Measurements from ENCODE around the gene ATP10A. TPM values are rescaled to one million over a fixed set of nuclear protein-coding genes. Genes with fewer than 3 reads are reported as not detected.

ATP10A gene
- polyA plus RNA-seq, 3 donors: 0.71 to 3.9 (median 0.92) TPM

GRCh38 chr15:25804451-25804850 is 58.7 kb downstream of the ATP10A start:
- Mint-ChIP-seq H3K36me3 (peaks cover 0 to 3% of the 10 kb centered on the region in 2 donors), H3K4me1 (peaks cover 22% of the 10 kb centered on the region), H3K9me3 (no peaks in the 10 kb centered on the region), H3K4me3 (no peak overlapping the region), H3K27me3 (ENCODE audit: low read depth in 3 of 3) (peaks cover 1 to 9% (median 7%) of the 10 kb centered on the region in 3 donors), H3K27ac (no peak overlapping the region)
- TF ChIP-seq CTCF (IDR thresholded peaks at IDR 0.05): no peak
- Histone ChIP-seq H2AFZ (ENCODE audit: insufficient read depth, low read depth, low read length, poor library complexity, severe bottlenecking) (no peak overlapping the region), H3K27me3 (ENCODE audit: control insufficient read depth in 2 of 2, insufficient read depth in 2 of 2, low read length in 2 of 2) (no peaks in the 10 kb centered on the region), H3K36me3 (replicated peaks in 1 of 2; ENCODE audit: control insufficient read depth in 1 of 2, insufficient read depth in 2 of 2, low read length in 2 of 2) (peaks cover 0 to 5% of the 10 kb centered on the region in 2 donors), H3K27ac (ENCODE audit: low read depth in 1 of 2, low read length in 2 of 2) (no peak overlapping the region), H3K4me3 (replicated peaks in 1 of 3; ENCODE audit: low read depth in 2 of 3, low read length in 3 of 3) (no peak overlapping the region), H3K9me3 (replicated peaks in 1 of 2; ENCODE audit: control insufficient read depth in 1 of 2, insufficient read depth in 1 of 2, low read length in 2 of 2) (no peaks in the 10 kb centered on the region), H3K79me2 (ENCODE audit: insufficient read depth, low read length) (no peaks in the 10 kb centered on the region), H3K4me2 (replicated peaks; ENCODE audit: extremely low read depth, low read length, poor library complexity, severe bottlenecking) (no peak overlapping the region), H4K20me1 (ENCODE audit: insufficient read depth, low read length) (no peaks in the 10 kb centered on the region), H3K9ac (ENCODE audit: insufficient read depth, low read length, poor library complexity, severe bottlenecking) (no peak overlapping the region), H3K4me1 (ENCODE audit: control insufficient read depth in 1 of 2, insufficient read depth in 2 of 2, low read length in 2 of 2) (peaks cover 14 to 18% of the 10 kb centered on the region in 2 donors)
- WGBS (ENCODE audit: insufficient coverage): 82% methylated on average over 2 of the region's 7 CpGs
- intact Hi-C loops (cut with micrococcal nuclease): no loop called here
- DNase-seq: no peak

DNA sequence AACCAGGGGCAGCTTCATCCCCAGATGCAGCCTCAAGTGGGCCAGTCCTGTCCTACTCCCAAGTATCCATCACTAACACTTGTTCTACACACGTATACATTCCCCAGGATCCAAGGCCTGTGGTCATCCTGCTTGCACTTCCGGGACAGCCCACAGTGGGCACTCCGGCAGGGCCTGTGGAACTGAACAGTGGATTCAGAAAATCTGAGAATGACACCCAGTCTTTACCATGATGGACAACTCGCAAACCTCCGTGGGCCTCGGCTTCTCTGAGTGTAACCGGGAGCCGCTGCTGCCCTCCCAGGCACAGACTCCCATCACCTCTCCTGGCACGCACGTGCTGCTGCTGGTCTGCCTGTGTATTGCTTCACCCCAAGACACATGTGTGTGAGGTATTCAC is 59.6 kb downstream of the ATP10A start:
- Mint-ChIP-seq H3K27me3 (ENCODE audit: low read depth in 3 of 3) (peaks cover 4 to 11% (median 9%) of the 10 kb centered on the region in 3 donors), H3K36me3 (peaks cover 0 to 3% of the 10 kb centered on the region in 2 donors), H3K9me3 (no peaks in the 10 kb centered on the region), H3K4me3 (no peak overlapping the region), H3K27ac (no peak overlapping the region), H3K4me1 (peaks cover 31% of the 10 kb centered on the region)
- no peak overlapping the region for H3K27ac ChIP-seq (ENCODE audit: low read depth in 1 of 2, low read length in 2 of 2)
- DNase-seq: no peak
- H3K4me2 ChIP-seq (replicated peaks; ENCODE audit: extremely low read depth, low read length, poor library complexity, severe bottlenecking): no peak overlapping the region
- H3K4me3 ChIP-seq (replicated peaks in 1 of 3; ENCODE audit: low read depth in 2 of 3, low read length in 3 of 3): no peak overlapping the region
- H2AFZ ChIP-seq (ENCODE audit: insufficient read depth, low read depth, low read length, poor library complexity, severe bottlenecking): no peak overlapping the region
- no peak for TF ChIP-seq CTCF (IDR thresholded peaks at IDR 0.05)
- no peaks in the 10 kb centered on the region for H3K9me3 ChIP-seq (replicated peaks in 1 of 2; ENCODE audit: control insufficient read depth in 1 of 2, insufficient read depth in 1 of 2, low read length in 2 of 2)
- H4K20me1 ChIP-seq (ENCODE audit: insufficient read depth, low read length): no peaks in the 10 kb centered on the region
- 93% methylated on average over 10 of the region's 10 CpGs for WGBS (ENCODE audit: insufficient coverage)
- H3K27me3 ChIP-seq (ENCODE audit: control insufficient read depth in 2 of 2, insufficient read depth in 2 of 2, low read length in 2 of 2): no peaks in the 10 kb centered on the region
- H3K4me1 ChIP-seq (ENCODE audit: control insufficient read depth in 1 of 2, insufficient read depth in 2 of 2, low read length in 2 of 2): peaks cover 23 to 27% of the 10 kb centered on the region in 2 donors
- no peak overlapping the region for H3K9ac ChIP-seq (ENCODE audit: insufficient read depth, low read length, poor library complexity, severe bottlenecking)
- intact Hi-C loops (cut with micrococcal nuclease): no loop called here
- no peaks in the 10 kb centered on the region for H3K79me2 ChIP-seq (ENCODE audit: insufficient read depth, low read length)
- H3K36me3 ChIP-seq (replicated peaks in 1 of 2; ENCODE audit: control insufficient read depth in 1 of 2, insufficient read depth in 2 of 2, low read length in 2 of 2): peaks cover 0 to 5% of the 10 kb centered on the region in 2 donors

Data from CD14-positive monocyte (primary cell).